Measurements from ENCODE around the gene VSTM4.

Gene VSTM4

DNA sequence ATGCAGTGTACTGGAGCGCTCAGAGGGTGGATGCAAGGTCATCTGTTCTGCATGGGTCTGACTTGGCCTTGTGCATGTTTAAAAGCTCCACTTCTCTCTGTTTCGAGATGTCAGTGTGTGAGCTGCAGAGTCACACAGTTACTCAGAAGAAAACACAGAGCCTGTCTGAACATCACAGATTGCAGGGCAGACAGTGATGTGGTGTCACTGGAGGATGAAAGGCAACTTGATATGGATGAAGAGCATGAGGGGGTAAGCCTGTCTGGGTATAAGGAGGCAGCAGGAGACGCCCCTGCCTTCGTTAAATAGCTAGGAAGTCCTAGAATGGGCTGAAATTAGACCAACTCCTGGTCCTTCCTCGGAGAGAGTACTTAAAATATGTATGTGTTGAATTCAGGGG lies 108.2 kb downstream of the VSTM4 start:
- no peak for DNase-seq (ENCODE audit: low read depth)

DNA sequence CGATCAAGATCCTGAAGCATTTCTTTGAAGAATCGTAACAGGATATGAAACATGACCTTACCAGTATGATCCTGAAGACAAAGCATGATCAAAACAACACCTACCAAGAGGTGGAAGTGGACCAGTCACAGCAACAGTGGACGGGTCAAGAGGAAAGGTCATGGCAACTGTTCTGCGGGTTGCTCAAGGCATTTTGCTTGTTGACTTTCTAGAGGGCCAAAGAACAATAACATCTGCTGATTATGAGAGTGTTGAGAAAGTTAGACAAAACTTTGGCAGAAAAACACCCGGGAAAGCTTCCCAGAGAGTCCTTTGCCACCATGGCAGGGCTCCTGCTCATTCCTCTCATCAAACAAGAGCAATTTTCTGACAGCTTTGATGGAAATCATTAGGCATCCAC lies 110.1 kb downstream of the VSTM4 start:
- no peak for DNase-seq (ENCODE audit: low read depth)

DNA sequence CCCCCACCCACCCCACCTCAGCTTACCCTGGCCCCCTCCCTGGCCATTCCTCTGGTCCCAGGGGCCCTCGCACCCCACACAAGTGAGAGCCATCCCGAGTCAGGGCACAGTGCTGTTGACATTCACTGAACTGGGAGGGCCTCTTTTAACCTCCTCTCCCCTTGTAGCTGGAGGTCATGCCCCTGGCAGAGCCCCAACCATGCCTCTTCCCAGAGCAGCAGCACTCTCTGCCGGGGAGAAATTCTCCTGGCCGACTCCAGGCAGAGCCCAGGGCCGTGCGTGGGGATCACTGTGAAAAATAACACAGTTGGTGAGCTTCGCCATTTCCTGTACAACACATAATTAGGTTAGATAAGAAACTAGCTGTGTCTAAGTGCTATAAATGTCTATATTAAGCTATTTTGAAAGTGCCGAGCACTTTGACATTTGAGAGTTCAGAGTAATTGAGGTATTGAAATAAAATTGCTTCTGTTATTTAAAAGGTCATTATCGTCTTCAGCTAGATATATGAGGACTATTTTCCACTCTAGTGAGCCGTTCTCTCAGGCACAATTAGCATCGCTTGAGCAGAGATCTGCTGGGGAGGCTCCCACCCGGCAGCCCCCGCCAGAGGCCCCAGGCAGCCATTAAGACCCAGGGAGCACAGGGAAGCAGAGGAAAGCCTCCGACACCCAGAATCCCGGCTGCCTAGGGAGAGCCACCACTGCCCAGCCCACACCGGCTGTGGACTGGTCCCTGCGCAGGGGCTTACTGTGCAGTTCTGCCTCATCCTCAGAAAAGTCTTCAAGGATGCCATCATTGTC lies 113.3 kb downstream of the VSTM4 start:
- no peak for DNase-seq (ENCODE audit: low read depth)

DNA sequence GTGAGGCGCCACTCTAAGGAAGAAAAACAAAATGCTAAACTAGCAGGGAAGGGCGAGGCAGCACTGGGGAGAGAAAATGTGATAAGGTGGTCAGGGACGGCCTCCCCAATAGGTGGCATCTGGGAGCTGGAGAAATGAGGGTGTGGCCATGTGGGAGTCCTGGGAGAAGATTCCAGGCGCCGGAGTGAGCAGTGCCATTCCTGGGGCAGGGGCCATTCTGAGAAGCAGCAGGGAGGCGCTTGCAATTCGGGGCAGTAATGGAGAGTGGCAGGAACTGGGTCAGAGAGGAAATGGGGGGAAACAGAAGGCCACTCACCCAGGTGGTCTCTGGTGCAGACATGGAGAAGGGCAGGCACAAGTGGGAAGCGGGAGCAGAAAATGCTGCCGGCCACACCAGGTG lies 113.9 kb downstream of the VSTM4 start:
- DNase-seq (ENCODE audit: low read depth): no peak

DNA sequence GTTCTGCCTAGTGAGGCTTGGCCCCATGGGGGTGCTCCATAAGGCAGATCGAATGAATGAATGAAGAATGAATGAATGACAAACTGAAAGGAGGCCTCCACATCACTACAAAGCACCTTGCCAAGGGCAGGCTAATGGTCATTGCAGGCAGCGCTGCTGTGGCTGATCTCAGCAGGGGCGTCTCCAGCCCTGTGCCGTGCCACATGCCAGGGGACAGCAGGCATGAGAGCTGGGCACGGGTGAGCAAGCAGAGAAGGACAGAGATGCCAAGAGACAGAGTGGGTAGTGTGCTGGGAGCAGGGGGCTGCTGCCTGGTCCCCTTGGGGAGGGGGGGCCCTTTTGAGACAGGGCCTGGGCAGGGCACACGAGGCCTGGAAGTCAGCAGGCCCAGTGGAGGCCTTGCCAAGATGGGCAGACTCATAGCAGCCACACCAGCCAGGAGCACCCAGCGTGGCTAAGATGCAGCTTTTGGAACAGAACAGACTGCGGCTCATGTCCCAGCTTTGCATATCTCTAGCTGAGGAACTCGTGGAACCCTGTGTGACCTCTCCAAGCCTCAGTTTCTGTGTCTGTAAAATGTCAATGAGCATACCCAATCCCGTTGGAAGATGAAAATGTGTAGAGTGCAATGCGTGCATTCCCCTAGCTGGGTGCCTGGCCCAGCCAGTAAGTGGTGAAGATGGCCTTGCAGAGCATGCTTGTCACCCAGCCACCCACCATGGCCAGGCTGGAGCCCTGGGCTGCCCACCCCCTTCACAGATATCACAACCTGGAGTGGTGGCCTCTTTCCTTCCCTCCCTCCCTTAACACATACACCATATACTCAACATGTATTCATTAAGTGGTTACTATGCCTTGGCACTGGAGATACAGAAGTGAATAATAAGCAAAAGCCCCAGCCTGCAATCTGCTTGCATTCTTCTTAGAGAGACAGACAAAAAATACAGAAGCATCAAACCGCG lies 114.6 kb downstream of the VSTM4 start:
- no peak for DNase-seq (ENCODE audit: low read depth)

DNA sequence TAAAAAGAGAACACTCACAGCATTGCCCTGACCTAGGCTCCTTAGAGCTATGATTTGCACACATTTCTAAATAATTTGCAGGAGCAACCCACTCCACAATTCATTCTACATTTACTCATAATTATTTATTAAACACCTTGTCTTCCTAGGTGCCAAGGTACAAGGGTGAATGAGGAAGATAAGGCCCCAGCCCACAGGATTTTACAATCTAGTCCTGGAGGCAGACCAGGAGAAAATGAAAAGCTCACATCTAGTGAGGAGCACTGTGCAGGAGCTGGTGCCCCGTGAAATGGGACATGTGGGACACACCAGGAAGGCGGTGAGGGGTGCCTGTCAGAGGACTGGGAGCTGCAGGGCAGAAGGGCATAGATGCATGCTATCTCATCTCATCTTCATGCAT lies 116.0 kb downstream of the VSTM4 start:
- DNase-seq (ENCODE audit: low read depth): no peak

DNA sequence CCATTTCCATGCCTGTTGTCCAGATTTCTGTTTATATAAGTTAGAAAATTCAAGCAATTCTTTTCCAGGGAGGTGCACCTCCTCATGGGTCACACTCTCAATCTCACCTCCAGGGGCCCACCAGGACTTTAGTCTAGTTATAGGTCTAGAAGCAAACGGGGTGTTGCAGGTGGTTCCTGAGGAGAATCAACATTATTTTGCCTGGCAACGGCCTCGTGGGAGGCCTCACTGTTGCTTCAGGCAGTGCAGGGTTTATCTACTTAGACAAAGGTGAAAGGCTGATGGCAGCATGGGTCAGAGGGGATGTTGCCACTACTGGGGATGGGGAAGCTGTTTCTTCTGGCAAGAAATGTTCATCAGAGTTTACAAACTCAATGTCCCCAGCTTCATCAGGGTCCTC lies 119.0 kb downstream of the VSTM4 start:
- no peak for DNase-seq (ENCODE audit: low read depth)

DNA sequence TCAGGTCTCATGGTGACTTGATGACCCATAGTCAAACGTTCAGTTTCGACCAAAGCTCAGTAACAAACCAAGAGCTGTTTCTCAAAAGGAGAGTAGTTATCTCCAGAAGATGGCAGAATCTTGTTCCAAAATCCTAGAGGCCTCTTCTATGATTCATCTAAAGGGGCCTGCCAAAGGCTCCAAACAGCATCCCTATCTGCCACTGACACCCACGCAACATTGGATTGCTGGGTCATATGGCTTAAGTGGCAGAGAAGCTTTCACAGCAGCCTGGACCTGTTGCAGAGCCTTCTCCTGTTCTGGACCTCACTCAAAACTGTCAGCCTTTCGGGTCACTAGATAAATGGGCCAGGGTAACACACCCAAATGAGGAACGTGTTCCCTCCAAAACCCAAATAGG lies 121.7 kb downstream of the VSTM4 start:
- DNase-seq (ENCODE audit: low read depth): no peak

DNA sequence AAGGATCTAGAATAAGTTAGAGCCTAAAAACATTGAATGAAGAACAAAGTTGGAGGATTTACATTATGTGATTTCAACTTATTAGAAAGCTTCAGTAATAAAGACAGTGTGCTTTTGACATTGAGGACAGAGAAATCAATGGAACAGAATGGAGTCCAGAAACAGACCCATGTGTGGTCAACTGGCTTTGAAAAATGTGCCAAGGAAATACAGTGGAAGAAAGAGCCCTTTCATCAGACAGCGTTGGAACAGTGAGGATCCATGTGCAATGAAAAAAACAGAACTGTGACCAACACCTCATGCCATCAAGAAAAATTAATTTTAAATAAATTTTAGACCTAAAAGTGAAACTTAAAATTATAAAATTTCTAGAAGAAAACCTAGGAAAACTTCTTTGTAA lies 125.1 kb downstream of the VSTM4 start:
- DNase-seq (ENCODE audit: low read depth): no peak

DNA sequence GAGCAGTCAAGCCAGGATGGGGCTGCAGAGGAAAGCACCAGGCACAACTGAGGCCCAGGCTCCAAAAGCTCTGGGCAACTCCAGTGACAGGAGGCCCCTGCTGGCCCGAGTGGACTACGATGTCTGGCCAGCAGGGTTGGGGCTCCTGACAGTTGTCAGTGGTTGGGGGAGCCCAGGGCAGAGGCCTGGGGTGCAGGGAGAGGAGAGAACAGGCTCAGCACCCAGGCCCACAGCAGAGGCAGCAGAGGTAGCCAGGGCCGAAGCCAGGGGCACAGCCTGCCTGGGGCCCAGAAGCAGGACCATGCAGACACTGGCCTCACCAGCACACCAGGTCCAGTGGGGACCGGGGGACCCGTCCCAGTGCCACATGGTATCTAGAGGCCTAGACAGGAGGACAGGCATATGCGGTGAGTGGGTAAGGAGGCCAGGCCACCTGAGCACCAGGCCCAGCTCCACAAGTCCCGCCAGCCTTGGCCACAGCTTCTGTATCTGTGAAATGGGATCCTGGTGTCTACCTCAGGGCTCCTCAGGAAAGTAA lies 129.6 kb downstream of the VSTM4 start:
- no peak for DNase-seq (ENCODE audit: low read depth)

DNA sequence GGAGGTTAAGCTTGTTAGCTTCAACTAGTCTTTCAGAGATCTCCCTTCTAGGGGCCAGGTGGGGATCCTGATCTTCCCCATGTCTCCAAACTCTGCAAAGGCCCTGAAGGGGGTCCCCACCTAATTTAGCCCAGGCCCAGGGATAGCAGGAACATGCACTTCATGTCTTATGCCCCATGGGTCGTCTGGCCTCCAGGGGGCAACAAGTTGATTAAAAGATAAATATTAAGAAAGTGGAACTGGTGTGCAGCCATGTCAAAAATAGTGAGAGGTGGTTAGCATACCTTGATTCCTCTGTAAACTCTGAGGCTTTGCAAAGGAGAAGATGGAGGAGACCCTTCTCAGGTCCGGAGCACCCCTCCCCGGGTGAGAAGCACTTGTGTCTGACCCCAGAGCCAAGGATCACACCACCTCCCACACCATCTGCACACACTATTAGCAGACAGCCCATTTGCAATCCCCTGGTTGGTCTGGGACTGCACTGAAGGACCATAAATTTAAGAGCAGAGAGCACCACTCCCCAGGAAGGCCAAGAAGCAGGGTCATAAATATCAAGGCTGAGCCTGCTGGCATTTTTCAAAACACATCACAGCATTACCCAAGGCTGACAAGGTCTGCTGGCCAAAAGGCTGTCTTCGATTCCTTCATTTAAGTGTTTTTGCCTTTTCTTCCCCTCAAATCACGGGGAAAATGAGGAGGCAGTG lies 131.5 kb downstream of the VSTM4 start:
- no peak for DNase-seq (ENCODE audit: low read depth)

DNA sequence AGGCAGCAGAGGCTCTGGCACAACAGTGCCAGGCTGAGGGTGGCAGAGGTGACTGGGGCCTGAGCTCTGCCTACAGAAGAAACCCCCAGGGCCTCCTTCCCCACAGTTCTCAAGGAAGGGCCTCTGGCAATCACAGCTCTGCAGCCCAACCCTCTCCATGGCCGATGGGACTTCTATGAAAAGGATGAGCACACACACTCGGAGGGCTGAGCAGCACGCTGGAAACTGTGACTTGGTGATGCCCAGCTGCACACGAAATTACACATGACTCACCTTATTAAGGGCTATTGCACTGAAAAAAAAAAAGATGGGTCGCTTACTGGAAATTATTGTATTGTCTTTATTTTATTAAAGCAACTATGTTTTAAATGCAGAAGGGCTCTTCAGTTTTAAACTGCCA lies 132.7 kb downstream of the VSTM4 start:
- no peak for DNase-seq (ENCODE audit: low read depth)

DNA sequence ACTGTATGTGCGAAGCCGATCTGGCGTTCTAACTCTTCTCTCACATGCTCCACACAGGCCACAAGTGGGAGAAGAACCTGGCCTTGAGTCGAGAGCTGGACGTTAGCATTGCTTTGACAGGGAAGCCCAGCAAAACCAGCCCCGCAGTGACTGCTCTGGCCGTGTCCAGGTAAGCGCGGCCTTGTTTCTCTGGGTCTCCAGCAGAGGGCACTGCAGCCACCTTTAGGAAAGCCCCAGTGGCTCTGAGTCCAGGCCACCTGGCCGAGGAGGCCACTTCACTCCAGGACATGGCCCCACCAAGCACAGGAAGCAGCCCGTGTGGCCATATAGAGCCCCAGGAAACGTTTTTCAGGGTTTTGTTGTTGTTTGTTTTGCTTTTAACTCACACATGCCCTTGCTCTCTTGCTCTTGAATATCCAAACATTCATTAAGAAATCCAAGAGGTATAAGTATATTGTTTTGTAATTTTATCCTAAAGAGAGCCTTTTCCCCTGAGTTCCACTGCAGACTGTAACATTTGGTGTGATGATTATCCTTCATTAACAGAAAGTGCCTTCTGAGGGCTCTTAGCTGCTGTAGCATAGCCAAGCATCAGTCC lies 133.9 kb downstream of the VSTM4 start:
- DNase-seq (ENCODE audit: low read depth): no peak

DNA sequence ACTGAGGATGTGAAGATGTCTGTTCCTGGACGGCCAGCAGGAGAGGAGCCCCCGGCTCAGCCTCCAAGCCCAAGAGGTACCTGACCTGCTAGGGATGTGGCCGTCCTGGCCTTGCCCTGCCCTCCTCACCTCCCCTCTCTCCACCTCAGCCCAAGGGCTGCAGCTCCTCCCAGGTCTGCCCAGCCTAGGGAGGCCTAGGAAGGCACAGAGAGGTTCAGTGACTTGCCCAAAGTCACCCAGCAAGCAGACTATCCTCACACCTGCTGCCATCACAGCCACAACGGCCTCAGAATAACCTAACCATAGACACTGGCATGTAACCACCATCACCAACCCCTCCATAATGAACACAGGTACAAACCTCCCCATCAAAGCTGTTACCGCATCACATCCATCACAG lies 137.0 kb downstream of the VSTM4 start:
- DNase-seq (ENCODE audit: low read depth): no peak

DNA sequence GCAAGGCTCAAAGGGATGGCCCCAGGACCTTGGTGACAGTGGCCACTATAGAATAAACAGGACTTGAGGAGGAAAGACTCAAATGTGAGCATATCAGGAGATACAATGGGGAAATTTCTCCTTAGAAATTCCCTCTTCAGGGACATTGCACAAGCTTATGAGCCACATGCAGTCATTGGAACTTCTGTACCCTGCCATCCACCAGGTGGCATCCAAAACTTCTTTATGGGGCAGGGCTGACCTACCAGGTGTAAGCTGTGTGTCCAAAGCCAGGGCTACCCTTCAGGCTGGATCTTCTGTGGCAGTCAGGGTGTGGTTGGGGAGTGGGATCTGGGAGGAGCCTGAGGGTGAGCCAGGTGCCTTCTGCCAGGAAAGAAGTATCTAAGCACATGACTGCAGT lies 139.1 kb downstream of the VSTM4 start:
- DNase-seq (ENCODE audit: low read depth): no peak

DNA sequence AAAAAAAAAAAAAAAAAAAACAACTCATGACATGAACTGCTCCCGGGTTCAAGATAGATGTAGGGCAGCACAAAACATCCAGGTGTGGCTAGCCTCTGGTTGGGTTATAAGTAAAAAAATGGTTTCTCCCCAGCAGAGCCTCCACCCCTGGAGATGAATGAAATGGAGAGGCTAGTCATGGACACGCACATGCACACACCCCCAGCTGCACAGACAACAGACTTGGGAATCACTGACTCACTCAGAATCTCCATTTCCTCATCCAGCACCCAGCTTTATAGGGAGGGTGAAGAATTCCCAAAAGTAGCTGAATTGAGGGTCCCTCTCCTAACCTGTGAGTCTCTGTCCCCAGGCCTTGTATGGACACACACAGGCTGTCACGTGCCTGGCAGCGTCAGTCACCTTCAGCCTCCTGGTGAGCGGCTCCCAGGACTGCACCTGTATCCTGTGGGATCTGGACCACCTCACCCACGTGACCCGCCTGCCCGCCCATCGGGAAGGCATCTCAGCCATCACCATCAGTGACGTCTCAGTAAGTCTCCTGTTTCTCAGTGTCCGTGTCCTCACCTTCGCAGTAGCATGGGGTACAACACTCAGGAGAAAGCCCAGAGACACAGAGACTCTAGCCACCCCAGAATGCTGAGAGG lies 140.7 kb downstream of the VSTM4 start:
- DNase-seq (ENCODE audit: low read depth): no peak

DNA sequence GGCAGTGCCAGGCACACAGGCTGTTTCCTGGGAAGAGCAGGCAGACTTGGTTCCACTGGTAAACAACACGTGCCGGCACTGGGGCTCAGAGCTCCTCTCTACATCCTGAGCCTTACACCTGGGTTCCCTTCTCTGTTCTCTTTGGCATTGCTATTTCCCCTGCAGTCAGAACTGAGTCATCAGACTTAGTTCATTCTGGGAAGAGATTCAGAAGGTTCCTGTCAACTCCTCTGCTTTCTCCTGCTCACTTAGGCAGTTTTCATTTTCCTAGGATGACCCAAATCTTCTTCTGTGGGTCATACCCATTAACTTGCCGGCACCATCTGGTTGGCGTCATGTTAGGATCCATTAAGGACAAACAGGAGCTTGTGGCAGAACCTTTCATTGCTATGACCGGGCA lies 142.3 kb downstream of the VSTM4 start:
- no peak for DNase-seq (ENCODE audit: low read depth)

DNA sequence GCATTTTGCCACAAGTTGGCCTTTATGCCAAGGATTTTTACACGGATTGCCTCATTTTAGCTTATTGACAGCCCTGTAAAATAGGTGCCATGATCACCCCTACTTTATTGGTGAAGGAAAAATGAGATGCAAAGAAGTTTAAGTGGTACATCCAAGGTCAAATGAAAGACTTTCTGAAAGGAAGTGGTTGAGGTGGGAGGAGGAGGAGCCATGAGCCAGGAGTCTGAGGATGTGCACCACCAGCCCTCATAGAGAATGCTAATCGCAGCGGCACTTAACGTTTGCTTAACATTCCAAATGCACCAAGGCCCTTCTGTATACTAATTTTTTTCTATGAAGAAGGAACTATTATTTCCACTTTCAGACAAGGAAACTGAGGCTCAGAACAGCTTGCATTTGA lies 144.7 kb downstream of the VSTM4 start:
- DNase-seq (ENCODE audit: low read depth): no peak

DNA sequence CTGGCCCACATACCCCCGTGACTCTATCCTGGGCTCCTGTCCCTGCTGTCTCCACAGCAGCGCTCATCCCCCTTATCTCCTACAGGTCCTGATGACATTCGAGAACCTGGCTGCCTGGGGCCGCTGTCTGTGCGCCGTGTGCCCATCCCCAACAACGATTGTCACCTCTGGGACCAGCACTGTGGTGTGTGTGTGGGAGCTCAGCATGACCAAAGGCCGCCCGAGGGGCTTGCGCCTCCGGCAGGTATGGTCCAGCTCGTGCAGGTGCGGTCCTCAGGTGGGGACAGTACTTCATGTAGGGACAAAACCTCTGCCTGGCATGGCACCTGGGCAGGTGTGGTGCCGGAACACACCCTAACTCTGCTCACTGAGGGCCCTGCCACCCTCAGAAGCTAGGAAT lies 145.3 kb downstream of the VSTM4 start:
- no peak for DNase-seq (ENCODE audit: low read depth)

DNA sequence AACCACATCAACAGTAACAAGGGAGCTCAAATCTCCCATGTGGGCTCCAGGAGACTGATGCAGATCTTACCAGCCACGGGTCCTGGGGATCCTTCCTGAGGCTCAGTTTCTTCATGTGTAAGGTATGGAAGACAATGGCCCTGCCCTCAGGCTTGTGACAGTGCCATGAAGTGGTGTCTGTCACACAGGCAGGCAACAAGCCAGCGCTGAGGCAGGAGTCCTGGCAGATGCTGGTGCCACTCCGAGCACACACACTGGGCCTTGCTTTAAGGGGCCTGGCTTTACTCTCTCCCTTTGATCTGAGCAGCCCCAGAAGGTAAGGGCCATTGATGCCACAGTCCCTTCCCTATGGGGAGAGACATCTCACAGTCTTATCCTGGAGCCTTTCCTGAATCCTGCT lies 147.3 kb downstream of the VSTM4 start:
- DNase-seq (ENCODE audit: low read depth): no peak

DNA sequence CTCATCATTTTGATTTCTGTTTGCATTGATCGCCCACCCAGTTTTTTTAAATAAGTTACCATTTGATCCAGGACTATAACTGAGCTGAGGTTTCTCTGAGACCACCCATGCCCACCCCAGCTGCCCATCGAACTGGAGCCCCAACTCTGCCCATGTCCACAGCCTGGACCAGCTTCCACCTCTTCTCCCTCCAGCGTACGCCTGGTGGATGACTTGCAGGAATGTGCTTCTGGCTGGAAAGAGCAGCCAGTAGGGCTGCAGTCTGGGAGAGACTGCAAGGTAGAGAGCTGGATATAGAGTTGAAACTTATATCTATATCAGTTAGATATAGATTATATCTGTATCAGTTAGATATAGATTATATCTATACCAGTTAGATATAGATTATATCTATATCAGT lies 149.9 kb downstream of the VSTM4 start:
- DNase-seq (ENCODE audit: low read depth): no peak

All from stimulated activated CD8-positive, alpha-beta memory T cell treated with anti-CD3 and anti-CD28 coated beads, Interleukin-15, amount 100 ng/mL, for 24 hours (primary cell).